Measurements from ENCODE around the gene FMNL2. TPM values are rescaled to one million over a fixed set of nuclear protein-coding genes. Genes with fewer than 3 reads are reported as not detected.

The FMNL2 gene
- total RNA-seq, 1 experiment from 2014 or later = 33.6 TPM

- Histone ChIP-seq H3K4me1 (ENCODE audit: insufficient read depth, low read length) (no peaks in the 10 kb centered on the region), H3K79me2 (ENCODE audit: insufficient read depth, low read length) (no peaks in the 10 kb centered on the region; the same call in 1 of the 2 replicates), H3K9me3 (ENCODE audit: control insufficient read depth, low read depth, low read length) (no peaks in the 10 kb centered on the region), H3K79me1 (ENCODE audit: insufficient read depth, low read depth, low read length, poor library complexity, severe bottlenecking) (no peaks in the 10 kb centered on the region), H2AFZ (ENCODE audit: low read length) (no peak overlapping the region), H3K4ac (ENCODE audit: low read depth, low read length) (no peak overlapping the region), H3K4me2 (ENCODE audit: insufficient read depth, insufficient read length, low read length) (no peak overlapping the region), H2AK5ac (ENCODE audit: insufficient read length, low read length) (no peak overlapping the region), H3K23ac (ENCODE audit: insufficient read length, low read depth, low read length) (no peak overlapping the region), H2BK5ac (ENCODE audit: insufficient read length, low read length) (no peak overlapping the region), H2BK20ac (ENCODE audit: low read depth, low read length, poor library complexity, severe bottlenecking) (no peak overlapping the region), H3K27ac (ENCODE audit: insufficient read length, low read depth, low read length) (no peak overlapping the region), H4K91ac (ENCODE audit: insufficient read length, low read depth, low read length) (no peak overlapping the region), H3K18ac (ENCODE audit: insufficient read length, low read depth, low read length) (no peak overlapping the region), H2BK12ac (ENCODE audit: insufficient read length, low read depth, low read length) (no peak overlapping the region), H3K23me2 (ENCODE audit: insufficient read length, low read depth, low read length, poor library complexity, severe bottlenecking) (no peaks in the 10 kb centered on the region), H3K9ac (ENCODE audit: extremely low read depth, insufficient read length, low read length) (no peak overlapping the region), H3K14ac (ENCODE audit: insufficient read depth, low read length) (no peak overlapping the region), H2BK120ac (ENCODE audit: low read depth, low read length, poor library complexity, severe bottlenecking) (no peak overlapping the region), H3K27me3 (ENCODE audit: insufficient read depth, low read length) (no peaks in the 10 kb centered on the region), H4K5ac (ENCODE audit: insufficient read length, low read depth, low read length) (no peak overlapping the region), H4K8ac (replicated peaks; ENCODE audit: insufficient read length, low read depth, low read length) (no peak overlapping the region), H3K56ac (ENCODE audit: insufficient read length, low read depth, low read length) (no peak overlapping the region), H3T11ph (ENCODE audit: low read length) (no peak overlapping the region), H2BK15ac (ENCODE audit: low read depth, low read length) (no peak overlapping the region), H4K20me1 (ENCODE audit: control insufficient read depth, insufficient read depth, insufficient read length) (no peaks in the 10 kb centered on the region)
- no peak for TF ChIP-seq CTCF (conservative IDR thresholded peaks at IDR 0.05)
- H3K36me3 Mint-ChIP-seq (ENCODE audit: insufficient read depth in 1 of 3, low read depth in 3 of 3) = peaks cover 0 to 4% (median 3%) of the 10 kb centered on the region in 3 experiments; a peak in 2 of 7 replicates
- DNase-seq = no peak
- H3K9me3 Mint-ChIP-seq = no peaks in the 10 kb centered on the region
- peaks cover 14 to 17% of the 10 kb centered on the region in 2 experiments for H3K4me1 Mint-ChIP-seq
- no peak overlapping the region for H3K4me3 Mint-ChIP-seq
- no CpG with 5 or more reads among the region's 3 CpGs for WGBS (ENCODE audit: extremely low coverage, insufficient read length, low lambda C conversion rate)
- 0 out of 7 replicates have a peak overlapping the region, but pooled peaks of 1 of the 3 experiments have one; percentile 52 for H3K27ac Mint-ChIP-seq
- no peaks in the 10 kb centered on the region for H3K27me3 Mint-ChIP-seq (ENCODE audit: low read depth)
Observed at GRCh38 chr2:152571048-152571766, 236.2 kb downstream of the FMNL2 start.

Data from H9 (cell line).